ENCODE results near the gene CCDC170.

GRCh38 chr6:151630991-151631655 is 137.3 kb downstream of the CCDC170 start:
- TF ChIP-seq SP1 (IDR thresholded peaks at IDR 0.05) (no peak), FOXA1 (IDR thresholded peaks at IDR 0.05) (no peak), CTCF (IDR thresholded peaks at IDR 0.05; ENCODE audit: low read depth, low read length, missing input control) (no peak)
